H1 (cell line): Measurements from ENCODE around the gene DESI1. TPM values are rescaled to one million over a fixed set of nuclear protein-coding genes. Genes with fewer than 3 reads are reported as not detected.

Experiments
- CTCF ChIA-PET: fragments of 300-600 bp; sonication (Branson Sonifier 250); formaldehyde crosslinking; loops from one replicate; lab custom pipeline; 2021; ENCODE audit not compliant: partially characterized antibody; lab: Charles Lee
- POLR2A ChIA-PET: fragments of 300-600 bp; sonication (Branson Sonifier 250); formaldehyde crosslinking; loops from one replicate; lab custom pipeline; 2021; ENCODE audit warnings: inconsistent platforms; ENCODE audit not compliant: partially characterized antibody; lab: Charles Lee
- DNase-seq, 2 experiments: peaks; one replicate each; pipeline versions ENCODE4 v3.0.0 to v3.0.0-alpha.2; 2010 to 2022; ENCODE audit warnings: low spot score in 2 of 2, low read depth in 1 of 2, mixed read lengths in 1 of 2
- FAIRE-seq: peaks from 2 replicates; lab custom pipeline; 2011; peaks lifted over from hg19 to GRCh38; lab: Jason Lieb, UNC
- H2AFZ ChIP-seq: 2 replicates; pipeline ENCODE4 v1.8.1; 2012; ENCODE audit warnings: low read length, inconsistent platforms
- H2AK5ac ChIP-seq: 2 replicates; pipeline ENCODE4 v1.6.1; 2013; ENCODE audit warnings: low read depth, low read length
- H2BK120ac ChIP-seq: replicated peaks from 2 replicates; pipeline ENCODE3; 2013; ENCODE audit warnings: low read depth, low read length, inconsistent platforms
- H2BK12ac ChIP-seq: 2 replicates; pipeline ENCODE4 v1.6.1; 2013; ENCODE audit warnings: low read depth, low read length
- H2BK15ac ChIP-seq: 2 replicates; pipeline ENCODE4 v1.6.1; 2013; ENCODE audit warnings: low read length
- H2BK20ac ChIP-seq: 2 replicates; pipeline ENCODE4 v1.6.1; 2013; ENCODE audit warnings: low read length
- H2BK5ac ChIP-seq: 2 replicates; pipeline ENCODE4 v1.6.1; 2013; ENCODE audit warnings: low read depth, low read length
- H3K14ac ChIP-seq: 2 replicates; pipeline ENCODE4 v1.6.1; 2013; ENCODE audit warnings: inconsistent platforms; ENCODE audit not compliant: insufficient read length
- H3K18ac ChIP-seq: 2 replicates; pipeline ENCODE4 v1.6.1; 2013; ENCODE audit warnings: low read length; ENCODE audit errors: extremely low read depth
- H3K23ac ChIP-seq: 2 replicates; pipeline ENCODE4 v1.6.1; 2013; ENCODE audit warnings: inconsistent platforms; ENCODE audit not compliant: insufficient read length
- H3K23me2 ChIP-seq: 2 replicates; pipeline ENCODE4 v1.6.1; 2013; ENCODE audit warnings: low read depth, low read length
- H3K27ac ChIP-seq: 2 replicates; pipeline ENCODE4 v1.6.1; 2011; ENCODE audit warnings: low read depth, low read length, inconsistent platforms
- H3K27me3 ChIP-seq, 4 experiments: replicated peaks in 1 of 4; 1 replicate in 1 of 4; 2 replicates in 3 of 4; pipeline versions ENCODE4 v1.6.1 to v1.8.1; 2011 to 2013; ENCODE audit warnings: low read length in 3 of 4, mild to moderate bottlenecking in 3 of 4, inconsistent platforms in 2 of 4, mixed read lengths in 2 of 4, moderate library complexity in 1 of 4; ENCODE audit not compliant: control insufficient read depth in 3 of 4, insufficient read depth in 3 of 4; ENCODE audit errors: extremely low read depth in 1 of 4
- H3K36me3 ChIP-seq, 4 experiments: 2 replicates each; pipeline versions ENCODE4 v1.6.1 to v1.8.1; 2011 to 2013; ENCODE audit warnings: mild to moderate bottlenecking in 4 of 4, low read length in 3 of 4, moderate library complexity in 2 of 4, control low read depth in 1 of 4, inconsistent platforms in 1 of 4; ENCODE audit not compliant: insufficient read depth in 4 of 4, control insufficient read depth in 2 of 4
- H3K4ac ChIP-seq: replicated peaks from 2 replicates; pipeline ENCODE3; 2013; ENCODE audit warnings: low read length, low read depth, mixed read lengths, inconsistent platforms; ENCODE audit not compliant: insufficient read length
- H3K4me1 ChIP-seq, 4 experiments: replicated peaks in 1 of 4; 1 replicate in 1 of 4; 2 replicates in 3 of 4; pipeline versions ENCODE4 v1.6.1 to v1.8.1; 2011 to 2013; ENCODE audit warnings: low read length in 3 of 4, inconsistent platforms in 2 of 4, mixed read lengths in 1 of 4; ENCODE audit not compliant: insufficient read depth in 4 of 4, control insufficient read depth in 3 of 4
- H3K4me2 ChIP-seq, 2 experiments: 2 replicates each; pipeline versions ENCODE4 v1.6.1 to v1.8.1; 2011 to 2013; ENCODE audit warnings: low read depth in 2 of 2, low read length in 2 of 2, control low read depth in 1 of 2, inconsistent platforms in 1 of 2, mild to moderate bottlenecking in 1 of 2; ENCODE audit not compliant: insufficient read depth in 1 of 2
- H3K4me3 ChIP-seq, 4 experiments: fragments of 200-600, 300-600 bp in 1 of 4; sonication (generic), shearing (Covaris generic), sonication (Bioruptor Twin) in 1 of 4; 2 replicates each; pipeline versions ENCODE4 v1.5.1 to v1.8.1; 2011 to 2016; ENCODE audit warnings: low read length in 4 of 4, low read depth in 3 of 4, control low read depth in 2 of 4, inconsistent platforms in 2 of 4, mild to moderate bottlenecking in 2 of 4, mixed read lengths in 1 of 4, moderate library complexity in 1 of 4; ENCODE audit not compliant: insufficient read depth in 2 of 4; ENCODE audit errors: extremely low read depth in 1 of 4
- H3K56ac ChIP-seq: replicated peaks from 2 replicates; pipeline ENCODE3; 2013; ENCODE audit warnings: low read depth, mild to moderate bottlenecking, mixed read lengths, low read length, inconsistent platforms; ENCODE audit not compliant: insufficient read length
- H3K79me1 ChIP-seq: 2 replicates; pipeline ENCODE4 v1.6.1; 2013; ENCODE audit warnings: low read depth, low read length, control low read depth
- H3K79me2 ChIP-seq, 2 experiments: 2 replicates each; pipeline versions ENCODE4 v1.6.1 to v1.8.1; 2012 to 2013; ENCODE audit warnings: low read length in 2 of 2, mild to moderate bottlenecking in 2 of 2, inconsistent platforms in 1 of 2; ENCODE audit not compliant: insufficient read depth in 2 of 2, control insufficient read depth in 1 of 2
- H3K9ac ChIP-seq, 4 experiments: replicated peaks in 1 of 4; 1 replicate in 1 of 4; 2 replicates in 3 of 4; pipeline versions ENCODE4 v1.6.1 to v1.8.1; 2011 to 2013; ENCODE audit warnings: low read depth in 3 of 4, low read length in 3 of 4, control low read depth in 2 of 4, mild to moderate bottlenecking in 2 of 4, moderate library complexity in 2 of 4, inconsistent platforms in 1 of 4; ENCODE audit errors: extremely low read depth in 1 of 4
- H3K9me3 ChIP-seq, 2 experiments: 2 replicates each; pipeline versions ENCODE4 v1.6.1 to v1.8.1; 2012 to 2013; ENCODE audit warnings: mild to moderate bottlenecking in 2 of 2, moderate library complexity in 2 of 2, control low read depth in 1 of 2, inconsistent platforms in 1 of 2, low read depth in 1 of 2, low read length in 1 of 2, mixed read lengths in 1 of 2; ENCODE audit not compliant: insufficient read depth in 2 of 2
- H4K20me1 ChIP-seq, 2 experiments: replicated peaks in 1 of 2; 2 replicates each; pipeline versions ENCODE3 to v1.8.1; 2011 to 2013; ENCODE audit warnings: inconsistent platforms in 2 of 2, low read length in 2 of 2, mild to moderate bottlenecking in 1 of 2; ENCODE audit not compliant: insufficient read depth in 2 of 2, control insufficient read depth in 1 of 2
- H4K5ac ChIP-seq: 2 replicates; pipeline ENCODE4 v1.6.1; 2013; ENCODE audit warnings: low read length, low read depth, mixed read lengths, inconsistent platforms; ENCODE audit not compliant: insufficient read length
- H4K8ac ChIP-seq: 2 replicates; pipeline ENCODE4 v1.8.0; 2013; ENCODE audit warnings: mild to moderate bottlenecking, moderate library complexity, low read length, inconsistent platforms; ENCODE audit not compliant: insufficient read depth; ENCODE audit errors: extremely low read depth
- H4K91ac ChIP-seq: replicated peaks from 2 replicates; pipeline ENCODE3; 2013; ENCODE audit warnings: low read length, mixed read lengths, inconsistent platforms; ENCODE audit not compliant: insufficient read length
- CTBP2 ChIP-seq: IDR thresholded peaks from 2 replicates; pipeline ENCODE4 v1.7.0; 2011; ENCODE audit warnings: borderline replicate concordance, mild to moderate bottlenecking, moderate library complexity, mixed read lengths, low read length; ENCODE audit not compliant: insufficient read depth, insufficient read length
- EP300 ChIP-seq, 2 experiments: IDR thresholded peaks; 1 replicate in 1 of 2; 2 replicates in 1 of 2; pipeline ENCODE4 v1.6.1; 2011 to 2012; ENCODE audit warnings: low read depth in 2 of 2, low read length in 2 of 2, mild to moderate bottlenecking in 2 of 2, borderline replicate concordance in 1 of 2, inconsistent platforms in 1 of 2, moderate library complexity in 1 of 2
- HDAC2 ChIP-seq, 2 experiments: fragments of 300-600 bp in 1 of 2; sonication (generic) in 1 of 2; IDR thresholded peaks; 2 replicates each; pipeline ENCODE4 v1.6.1; 2011 to 2012; ENCODE audit warnings: low read depth in 2 of 2, low read length in 2 of 2, mild to moderate bottlenecking in 2 of 2, moderate library complexity in 2 of 2, borderline replicate concordance in 1 of 2, inconsistent platforms in 1 of 2
- HDAC6 ChIP-seq: IDR thresholded peaks from one replicate; pipeline ENCODE4 v1.7.1; 2012; ENCODE audit warnings: low read depth, mild to moderate bottlenecking, inconsistent platforms, low read length, moderate library complexity
- NANOG ChIP-seq: IDR thresholded peaks from 2 replicates; pipeline ENCODE4 v1.6.1; 2011; ENCODE audit warnings: low read length, low read depth, mild to moderate bottlenecking, inconsistent platforms; ENCODE audit not compliant: insufficient read depth, poor library complexity, severe bottlenecking
- POU5F1 ChIP-seq: IDR thresholded peaks from 2 replicates; pipeline ENCODE4 v1.6.1; 2011; ENCODE audit warnings: low read depth, mild to moderate bottlenecking, low read length, moderate library complexity
- RBBP5 ChIP-seq: IDR thresholded peaks from 2 replicates; pipeline ENCODE4 v1.7.1; 2012; ENCODE audit warnings: low read depth, mild to moderate bottlenecking, inconsistent platforms, low read length, moderate library complexity, borderline replicate concordance
- SUZ12 ChIP-seq: fragments of 200-600 bp; sonication (generic); IDR thresholded peaks from 2 replicates; pipeline ENCODE4 v1.6.1; 2012; ENCODE audit warnings: mild to moderate bottlenecking, inconsistent platforms, low read length, moderate library complexity, mixed read lengths
- WGBS, 2 experiments: shearing (Covaris generic) in 1 of 2; methylation state at CpG; one replicate each; pipeline versions ENCODE4 v1.1.6 to v1.1.7; 2013 to 2015; ENCODE audit warnings: low lambda C conversion rate in 2 of 2, mixed read lengths in 2 of 2, inconsistent platforms in 1 of 2, low coverage in 1 of 2, missing lambda C conversion rate in 1 of 2; ENCODE audit not compliant: insufficient replicate concordance in 2 of 2, insufficient coverage in 1 of 2, insufficient read length in 1 of 2; ENCODE audit errors: extremely low coverage in 1 of 2, missing lambda C conversion rate in 1 of 2; 5-methylcytosine and 5-hydroxymethylcytosine counted together
- polyA plus RNA-seq, 7 experiments: library from polyadenylated mRNA; depleted of rRNA in 3 of 7; stranded (reverse) in 5 of 7; unstranded in 2 of 7; fragments of >200 nt in 5 of 7; fragments of 200-250 nt in 2 of 7; gene quantifications; 1 replicate in 5 of 7; 2 replicates in 1 of 7; 4 replicates in 1 of 7; pipeline versions ENCODE4 v1.2.1 to v1.2.3, GENCODE V29; 2011 to 2013; ENCODE audit warnings: missing spikeins in 2 of 7, mixed read lengths in 2 of 7
- total RNA-seq: library from RNA; stranded (reverse); fragmentation: NEBNext Ultra II Directional; extraction: Animal tissue kit (Norgen Biotek cat#: 25700); gene quantifications from 2 replicates; pipeline ENCODE4 v1.2.1, GENCODE V29; 2021
- TF ChIP-seq, protein P1 (sequence below): IDR thresholded peaks from 2 replicates; pipeline ENCODE4 v1.6.1; 2012; ENCODE audit warnings: low read length, inconsistent platforms
- TF ChIP-seq, protein P2 (sequence below): IDR thresholded peaks from 2 replicates; pipeline ENCODE4 v1.6.1; 2012; ENCODE audit warnings: inconsistent platforms

Gene DESI1
- total and polyA plus RNA-seq, 2 of the 8 experiments (the other 6 are each of a cell fraction or from before 2014, with no cell fraction given): 27.6 to 34.3 TPM

DNA sequence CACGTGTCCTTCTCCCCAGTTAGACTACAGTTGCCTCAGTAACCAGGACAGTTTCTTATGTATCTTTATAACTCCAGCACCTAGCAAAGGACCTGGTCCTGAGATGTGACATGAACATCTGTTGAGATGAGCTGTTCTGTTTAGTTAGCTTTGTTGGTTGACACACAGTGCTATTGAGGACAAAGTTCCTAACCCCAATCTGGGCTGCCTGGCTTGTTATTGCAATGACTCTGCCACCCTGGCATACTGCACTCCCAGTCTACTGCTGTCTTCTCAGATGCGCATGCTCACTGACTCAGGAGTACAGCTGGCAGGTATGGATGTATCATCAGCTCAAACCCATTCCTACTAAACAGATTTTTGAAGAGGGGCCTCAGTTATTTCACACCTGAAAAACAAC, 7.4 kb downstream of the DESI1 start:
- 94% methylated on average over 2 of the region's 2 CpGs; no CpG with 5 or more reads in 1 of the 2 experiments for WGBS, 2 experiments
- DNase-seq (no peak), FAIRE-seq (no peak)
- Histone ChIP-seq H4K20me1 (peaks cover 0 to 5% of the 10 kb centered on the region in 2 experiments), H3K23me2 (no peaks in the 10 kb centered on the region), H3K23ac (no peak overlapping the region), H2BK15ac (no peak overlapping the region), H4K91ac (no peak overlapping the region), H2BK12ac (no peak overlapping the region), H3K36me3 (no peaks in the 10 kb centered on the region), H3K4me3 (no peak overlapping the region), H3K9me3 (no peaks in the 10 kb centered on the region), H3K56ac (no peak overlapping the region), H4K5ac (no peak overlapping the region), H3K18ac (no peak overlapping the region), H3K27ac (no peak overlapping the region), H2BK5ac (no peak overlapping the region), H2BK20ac (no peak overlapping the region), H3K27me3 (no peaks in the 10 kb centered on the region), H3K9ac (no peak overlapping the region), H3K79me2 (peaks cover 0 to 26% of the 10 kb centered on the region in 2 experiments; a peak in 2 of 4 replicates), H2AK5ac (no peak overlapping the region), H2AFZ (no peak overlapping the region), H3K4ac (no peak overlapping the region), H3K4me1 (peaks cover 0 to 2% (median 0%) of the 10 kb centered on the region in 4 experiments; a peak in 1 of 7 replicates), H3K14ac (no peak overlapping the region), H3K4me2 (no peak overlapping the region), H3K79me1 (peaks cover 2% of the 10 kb centered on the region; the same call in 1 of the 2 replicates), H2BK120ac (no peak overlapping the region), H4K8ac (no peak overlapping the region)
- no peak for TF ChIP-seq CTBP2
- no peak for TF ChIP-seq HDAC6
- no peak for TF ChIP-seq RBBP5
- TF ChIP-seq HDAC2 (IDR thresholded peaks at IDR 0.05; ENCODE audit: borderline replicate concordance in 1 of 2, low read depth in 2 of 2, low read length in 2 of 2): no peak
- TF ChIP-seq EP300 (IDR thresholded peaks at IDR 0.05; ENCODE audit: borderline replicate concordance in 1 of 2, low read depth in 2 of 2, low read length in 2 of 2): no peak
- TF ChIP-seq POU5F1: no peak
- TF ChIP-seq, protein P1, sequence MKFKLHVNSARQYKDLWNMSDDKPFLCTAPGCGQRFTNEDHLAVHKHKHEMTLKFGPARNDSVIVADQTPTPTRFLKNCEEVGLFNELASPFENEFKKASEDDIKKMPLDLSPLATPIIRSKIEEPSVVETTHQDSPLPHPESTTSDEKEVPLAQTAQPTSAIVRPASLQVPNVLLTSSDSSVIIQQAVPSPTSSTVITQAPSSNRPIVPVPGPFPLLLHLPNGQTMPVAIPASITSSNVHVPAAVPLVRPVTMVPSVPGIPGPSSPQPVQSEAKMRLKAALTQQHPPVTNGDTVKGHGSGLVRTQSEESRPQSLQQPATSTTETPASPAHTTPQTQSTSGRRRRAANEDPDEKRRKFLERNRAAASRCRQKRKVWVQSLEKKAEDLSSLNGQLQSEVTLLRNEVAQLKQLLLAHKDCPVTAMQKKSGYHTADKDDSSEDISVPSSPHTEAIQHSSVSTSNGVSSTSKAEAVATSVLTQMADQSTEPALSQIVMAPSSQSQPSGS: no peak
- TF ChIP-seq, protein P2, sequence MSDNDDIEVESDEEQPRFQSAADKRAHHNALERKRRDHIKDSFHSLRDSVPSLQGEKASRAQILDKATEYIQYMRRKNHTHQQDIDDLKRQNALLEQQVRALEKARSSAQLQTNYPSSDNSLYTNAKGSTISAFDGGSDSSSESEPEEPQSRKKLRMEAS: no peak
- no peak for TF ChIP-seq SUZ12
- no peak for TF ChIP-seq NANOG
- CTCF ChIA-PET: interaction anchor here (1.0 to 4.0 kb wide), 3 partner anchors 16 to 60 kb away, joined by 3 to 29 read pairs (median 5); no protein-coding TSS in a partner anchor
- POLR2A ChIA-PET: interaction anchor here (1.0 kb wide), 1 partner anchor 16 kb away, joined by 3 read pairs; no protein-coding TSS in a partner anchor
